Stimulated activated CD4-positive, alpha-beta T cell treated with anti-CD3 and anti-CD28 coated beads, Interleukin-1b, Interleukin-23, amount 100 ng/mL, for 4 hours (primary cell): ENCODE measurements around the gene CDPF1.
"Not testable (repeated sequence)": the region's sequence is repeated elsewhere in the genome, so short reads cannot be mapped to it uniquely, and the experiment has no call there.

Source experiments
- DNase-seq, 2 donors: peaks; one replicate each; pipeline ENCODE4 v3.0.0-alpha.2; 2020; ENCODE audit warnings: low read depth in 2 of 2

CDPF1 gene

DNA sequence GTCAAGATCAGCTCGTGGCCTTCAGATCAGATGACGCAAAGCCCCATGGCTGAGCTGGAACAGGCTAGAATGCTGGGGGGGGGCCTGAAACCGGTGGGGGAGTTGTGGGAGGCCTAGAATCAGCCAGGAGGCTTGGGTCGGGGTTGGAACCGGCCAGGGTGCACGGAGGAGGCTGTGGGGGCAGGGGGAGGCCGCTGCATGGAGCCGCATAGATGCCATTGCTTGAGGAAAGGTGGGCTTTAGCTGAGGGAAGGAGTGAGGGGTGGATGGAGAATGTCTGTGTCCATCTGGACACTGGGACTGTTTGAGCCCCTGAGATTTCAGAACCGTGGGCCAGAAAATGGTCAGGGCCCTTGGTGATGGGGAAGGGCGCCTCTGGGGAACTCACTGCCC lies 25.2 kb downstream of the CDPF1 start:
- no peak for DNase-seq

DNA sequence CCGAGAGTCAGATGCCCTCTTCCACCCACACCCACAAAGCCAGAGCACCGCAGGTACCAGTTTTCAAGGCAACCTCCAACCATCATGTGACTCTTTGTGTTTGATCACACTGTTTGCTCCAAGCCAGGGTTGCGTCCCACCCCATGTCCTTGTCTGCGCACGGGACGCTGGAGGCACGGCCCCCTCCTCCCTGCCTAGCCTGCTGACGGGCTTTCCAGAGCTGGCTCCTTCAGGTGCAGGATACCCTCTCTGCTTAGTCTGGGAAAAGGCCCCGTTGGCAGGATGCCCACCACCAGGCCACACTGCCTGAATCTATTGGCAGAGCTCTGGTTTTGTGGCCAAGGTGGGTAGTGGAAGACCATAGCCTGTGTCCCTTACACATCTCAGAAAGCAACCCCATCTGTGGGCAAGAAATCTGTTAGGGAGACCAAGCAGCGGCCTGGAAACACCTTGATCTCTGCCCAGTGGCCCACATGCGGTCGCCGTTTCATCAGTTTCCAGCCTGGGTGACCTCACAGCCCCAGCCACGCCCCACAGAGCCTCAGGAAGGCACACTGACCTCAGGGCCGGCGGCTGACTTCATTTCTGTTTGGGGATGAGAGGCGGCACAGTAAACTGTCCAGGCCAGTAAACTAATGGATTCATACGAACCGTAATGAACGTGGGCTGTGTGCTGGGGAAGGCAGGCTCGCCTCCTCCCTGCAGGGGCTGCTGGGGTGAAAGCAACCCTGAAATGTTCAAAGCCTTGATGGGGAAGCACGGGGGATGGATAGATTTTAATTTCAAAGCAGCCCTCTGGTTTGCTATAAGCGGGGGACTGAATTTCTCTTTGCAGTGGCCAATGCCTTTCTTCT lies 25.8 kb downstream of the CDPF1 start:
- no peak for DNase-seq

DNA sequence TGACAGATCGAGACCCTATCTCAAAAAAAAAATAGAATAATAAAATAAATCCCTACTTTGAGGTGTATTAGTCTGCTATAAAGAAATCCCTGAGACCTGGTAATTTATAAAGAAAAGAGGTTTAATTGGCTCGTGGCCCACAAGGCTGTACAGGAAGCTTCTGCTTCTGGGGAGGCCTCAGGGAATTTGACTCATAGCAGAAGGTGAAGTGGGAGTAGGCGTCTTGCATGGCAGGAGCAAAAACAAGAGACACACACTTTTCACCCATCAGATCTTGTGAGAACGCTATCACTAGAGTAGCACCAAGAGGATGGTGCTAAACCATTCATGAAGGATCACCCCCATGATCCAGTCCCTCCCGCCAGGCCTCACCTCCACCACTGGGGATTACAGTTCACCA lies 29.2 kb downstream of the CDPF1 start:
- DNase-seq, result no peak

DNA sequence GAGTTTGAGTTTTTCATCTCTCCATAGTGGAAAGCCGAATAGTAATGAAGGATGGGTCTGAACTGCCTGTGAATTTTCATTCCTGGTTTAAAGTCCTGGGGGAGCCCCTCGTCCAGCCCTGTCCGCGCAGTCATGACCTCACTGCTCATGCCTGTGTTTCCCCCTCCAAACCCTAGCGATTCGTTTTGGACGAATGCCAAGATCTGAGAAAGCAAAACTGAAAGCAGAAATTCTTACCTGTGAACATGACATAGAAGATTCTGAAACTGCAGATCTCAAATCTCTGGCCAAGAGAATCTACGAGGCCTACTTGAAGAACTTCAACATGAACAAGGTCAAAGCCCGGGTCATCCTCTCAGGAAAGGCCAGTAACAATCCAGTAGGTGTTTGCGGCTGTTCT lies 30.5 kb downstream of the CDPF1 start:
- peak in 1 of 2 donors; percentile 6 for DNase-seq

DNA sequence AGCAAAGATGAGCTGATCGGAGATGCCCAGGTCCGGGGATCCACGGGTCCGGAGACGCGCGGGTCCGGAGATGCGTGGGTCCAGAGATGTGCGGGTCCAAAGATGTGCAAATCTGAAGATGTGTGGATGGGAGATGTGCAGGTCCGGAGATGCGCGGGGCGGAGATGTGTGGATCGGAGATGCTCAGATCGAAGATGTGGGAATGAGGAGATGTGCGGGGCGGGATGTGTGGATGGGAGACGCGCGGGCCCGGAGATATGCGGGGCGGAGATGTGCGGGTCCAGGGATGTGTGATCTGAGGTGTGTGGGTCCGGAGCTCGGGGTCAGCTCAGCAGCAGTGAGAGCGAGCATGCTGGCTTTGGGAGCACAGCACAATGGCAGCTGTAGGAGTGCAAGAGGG lies 35.5 kb downstream of the CDPF1 start:
- no peak for DNase-seq

DNA sequence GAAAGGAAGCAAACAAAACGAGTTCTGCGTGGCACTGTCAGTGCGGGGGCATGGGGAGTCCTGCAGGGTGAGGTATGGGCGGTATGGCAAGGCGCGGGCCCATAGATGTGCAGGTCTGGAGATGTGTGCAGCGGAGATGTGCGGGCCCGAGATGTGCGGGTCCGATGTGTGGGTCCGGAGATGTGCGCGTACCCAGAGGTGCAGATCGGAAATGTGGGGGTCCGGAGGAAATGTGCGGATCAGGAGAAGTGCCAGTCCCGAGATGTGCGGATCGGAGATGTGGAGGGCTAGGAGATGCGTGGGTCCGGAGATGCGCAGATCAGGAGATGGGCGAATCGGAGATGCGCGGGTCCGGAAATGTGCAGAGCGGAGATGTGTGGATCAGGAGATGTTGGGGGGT lies 35.9 kb downstream of the CDPF1 start:
- no peak for DNase-seq

DNA sequence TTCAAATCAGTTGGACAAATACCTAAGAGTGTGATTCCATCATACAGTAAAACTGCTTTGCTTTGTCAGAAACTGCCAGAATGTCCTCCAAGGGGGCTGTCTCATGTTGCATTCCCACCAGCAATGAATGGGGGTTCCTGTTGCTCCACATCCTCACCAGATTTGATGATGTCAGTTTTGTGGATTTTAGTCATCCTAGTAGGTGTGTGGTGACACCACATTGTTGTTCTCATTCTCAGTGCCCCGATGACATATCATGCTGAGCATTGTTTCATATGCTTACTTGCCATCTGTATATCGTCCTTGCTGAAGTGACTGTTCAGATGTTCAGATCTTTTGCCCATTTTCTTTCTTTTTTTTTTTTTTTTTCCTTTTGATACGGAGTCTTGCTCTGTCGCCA lies 37.0 kb downstream of the CDPF1 start:
- DNase-seq, result no peak

DNA sequence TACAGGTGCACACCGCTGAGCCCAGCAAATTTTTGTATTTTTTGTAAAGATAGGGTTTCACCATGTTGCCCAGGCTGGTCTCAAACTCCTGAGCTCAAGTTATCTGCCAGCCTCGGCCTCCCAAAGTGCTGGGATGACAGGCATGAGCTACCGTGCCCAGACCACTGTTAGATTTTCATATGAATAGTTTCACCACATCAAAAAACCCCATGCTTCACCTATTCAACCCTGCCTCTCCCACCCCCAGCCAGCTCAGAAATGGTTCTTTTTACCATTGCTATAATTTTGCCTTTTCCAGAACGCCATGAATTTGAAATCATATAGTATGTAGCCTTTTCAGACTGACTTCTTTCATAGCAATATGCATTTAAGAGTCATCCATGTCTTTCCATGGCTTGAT lies 37.9 kb downstream of the CDPF1 start:
- DNase-seq, result no peak

DNA sequence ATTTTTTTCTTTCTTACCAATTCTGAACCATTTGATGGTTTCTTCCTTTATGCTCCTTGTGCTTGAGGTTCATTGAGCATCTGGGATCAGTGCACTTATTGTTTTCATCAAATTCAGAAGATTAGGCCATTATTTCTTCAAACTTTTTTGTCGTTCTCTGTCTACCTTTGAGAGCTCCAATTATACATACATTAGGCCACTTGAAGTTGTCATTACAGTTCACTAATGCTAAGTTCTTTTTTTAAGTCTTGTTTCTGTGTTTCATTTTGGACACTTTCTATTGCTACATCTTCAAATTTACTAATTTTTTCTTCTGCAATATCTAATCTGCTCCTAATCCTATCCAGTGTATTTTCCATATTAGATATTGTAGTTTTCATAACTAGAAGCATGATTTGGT lies 40.8 kb downstream of the CDPF1 start:
- no peak for DNase-seq

DNA sequence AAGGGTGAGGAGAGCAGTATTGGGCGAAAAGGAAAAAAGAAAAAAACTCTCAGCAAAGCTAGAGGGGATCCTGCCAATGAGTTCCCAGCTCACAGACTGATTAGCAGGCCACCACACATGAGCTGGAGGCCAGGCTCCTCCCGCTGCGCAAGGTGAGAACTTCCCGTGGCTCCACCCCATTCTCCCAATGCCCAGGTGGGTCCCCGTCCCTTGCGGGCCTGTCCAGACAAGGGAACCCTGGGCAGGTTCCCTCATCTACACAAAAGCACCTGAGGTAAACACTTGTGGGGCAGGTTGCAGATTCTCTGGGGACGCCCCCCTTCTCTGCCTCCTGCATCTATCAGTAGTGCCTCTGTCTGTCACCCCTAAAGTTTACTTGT lies 46.5 kb downstream of the CDPF1 start:
- no peak for DNase-seq

DNA sequence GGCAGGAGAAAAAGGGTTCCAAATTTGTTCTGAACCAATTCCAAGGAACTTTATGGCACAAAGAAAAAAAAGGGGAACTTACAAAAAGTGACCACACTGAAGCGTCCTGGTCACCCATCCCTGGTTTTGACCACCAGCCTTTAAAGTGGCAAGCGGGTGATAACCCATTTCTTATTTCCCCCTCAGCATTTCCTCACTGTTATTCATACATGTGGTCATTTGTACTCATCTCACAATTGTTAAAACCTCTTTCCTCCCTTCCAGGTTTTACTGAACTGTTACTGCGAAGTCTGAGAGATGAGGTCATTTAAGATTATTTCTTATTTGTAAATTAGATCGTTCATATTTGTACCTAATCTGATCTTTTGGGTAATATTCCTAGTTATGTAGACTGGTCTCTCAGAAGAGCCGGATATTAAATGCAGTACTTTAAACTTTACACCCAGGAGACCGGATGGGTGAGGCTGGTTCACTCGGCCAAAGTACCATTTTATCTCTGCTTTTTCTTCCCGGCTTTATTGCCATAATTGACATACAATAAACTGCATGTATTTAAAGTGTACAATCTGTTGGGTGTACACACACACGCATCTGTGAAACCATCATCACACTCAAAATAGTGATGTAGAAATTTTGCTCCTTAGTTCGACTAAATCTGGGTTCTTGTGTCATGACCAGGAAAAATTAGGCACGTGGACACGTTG lies 47.0 kb downstream of the CDPF1 start:
- DNase-seq, result no peak

DNA sequence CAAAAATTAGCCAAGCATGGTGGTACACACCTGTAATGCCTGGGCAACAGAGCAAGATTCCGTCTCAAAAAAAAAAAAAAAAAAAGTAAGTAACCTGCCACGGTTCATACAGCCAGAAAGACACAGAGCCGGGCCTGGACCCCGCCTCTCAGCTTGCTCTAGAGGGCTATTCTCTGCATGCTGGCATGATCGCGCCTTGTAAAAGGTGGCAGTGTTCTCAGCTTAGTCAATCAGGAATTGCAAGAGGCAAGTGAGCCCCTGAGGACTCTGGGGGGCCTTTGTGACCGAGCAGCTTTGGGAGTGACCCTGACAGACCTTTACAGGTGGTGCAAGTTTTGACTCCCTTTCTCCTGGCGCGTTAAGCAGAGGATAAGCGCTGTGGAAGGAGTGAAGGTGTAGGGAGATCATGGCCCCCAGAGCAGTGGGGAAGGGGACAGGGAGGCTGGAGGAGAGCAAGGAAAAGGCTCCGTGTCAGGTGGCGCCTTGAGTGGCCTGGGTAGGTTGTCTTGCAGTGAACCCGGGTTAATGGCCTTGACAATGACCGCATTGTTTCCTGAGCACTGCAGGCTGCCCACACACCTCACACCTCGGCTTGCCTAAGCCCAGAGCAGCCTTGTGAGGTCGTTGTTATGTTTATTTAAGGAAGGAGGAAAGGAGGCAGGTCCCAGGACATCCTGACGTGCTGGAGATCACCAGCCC lies 48.9 kb downstream of the CDPF1 start:
- DNase-seq, result no peak

DNA sequence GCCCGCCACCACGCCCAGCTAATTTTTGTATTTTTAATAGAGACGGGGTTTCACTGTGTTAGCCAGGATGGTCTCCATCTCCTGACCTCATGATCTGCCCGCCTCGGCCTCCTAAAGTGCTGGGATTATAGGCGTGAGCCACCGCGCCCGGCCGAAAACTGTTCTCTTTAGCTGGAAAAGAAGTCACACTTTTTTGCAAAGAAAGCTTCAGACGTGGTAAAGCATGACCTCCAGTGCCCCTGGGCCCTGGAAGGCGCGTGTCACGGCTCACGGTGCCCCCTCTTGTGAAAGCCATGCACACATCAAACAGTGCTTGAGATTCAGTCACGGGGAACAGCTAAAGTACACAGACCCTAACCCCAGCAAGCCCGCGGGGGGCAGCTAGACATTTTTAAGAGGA lies 51.3 kb downstream of the CDPF1 start:
- not testable (repeated sequence) for DNase-seq

DNA sequence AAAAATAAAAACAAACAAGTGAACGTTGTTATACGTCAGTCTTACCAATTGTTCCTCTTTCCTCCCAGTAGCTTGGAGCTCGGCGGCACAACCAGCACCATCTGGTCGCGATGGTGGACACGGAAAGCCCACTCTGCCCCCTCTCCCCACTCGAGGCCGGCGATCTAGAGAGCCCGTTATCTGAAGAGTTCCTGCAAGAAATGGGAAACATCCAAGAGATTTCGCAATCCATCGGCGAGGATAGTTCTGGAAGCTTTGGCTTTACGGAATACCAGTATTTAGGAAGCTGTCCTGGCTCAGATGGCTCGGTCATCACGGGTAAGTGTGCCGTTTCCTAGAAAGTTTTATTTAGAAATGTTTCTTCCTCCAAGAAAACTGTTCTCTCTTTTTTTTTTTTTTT lies 51.8 kb downstream of the CDPF1 start:
- no peak for DNase-seq

DNA sequence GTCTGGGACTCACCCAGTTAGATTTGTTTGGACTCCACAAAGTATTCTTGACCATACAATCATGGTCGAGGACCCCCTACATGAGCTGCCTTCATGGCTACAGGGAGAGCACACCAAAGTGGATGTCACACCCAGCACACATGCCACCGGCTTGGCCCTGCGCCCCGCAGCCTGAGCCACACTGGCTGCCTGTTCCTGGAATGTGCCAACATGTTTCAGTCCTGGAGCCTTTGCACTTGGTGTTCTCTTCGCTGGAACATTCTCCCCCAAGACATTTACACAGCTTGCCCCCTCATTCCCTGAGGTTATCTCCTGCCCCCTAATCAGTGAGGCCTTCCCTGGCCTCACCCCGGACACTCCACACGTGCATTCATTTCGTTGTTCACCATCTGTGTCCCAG lies 53.8 kb downstream of the CDPF1 start:
- no peak for DNase-seq

DNA sequence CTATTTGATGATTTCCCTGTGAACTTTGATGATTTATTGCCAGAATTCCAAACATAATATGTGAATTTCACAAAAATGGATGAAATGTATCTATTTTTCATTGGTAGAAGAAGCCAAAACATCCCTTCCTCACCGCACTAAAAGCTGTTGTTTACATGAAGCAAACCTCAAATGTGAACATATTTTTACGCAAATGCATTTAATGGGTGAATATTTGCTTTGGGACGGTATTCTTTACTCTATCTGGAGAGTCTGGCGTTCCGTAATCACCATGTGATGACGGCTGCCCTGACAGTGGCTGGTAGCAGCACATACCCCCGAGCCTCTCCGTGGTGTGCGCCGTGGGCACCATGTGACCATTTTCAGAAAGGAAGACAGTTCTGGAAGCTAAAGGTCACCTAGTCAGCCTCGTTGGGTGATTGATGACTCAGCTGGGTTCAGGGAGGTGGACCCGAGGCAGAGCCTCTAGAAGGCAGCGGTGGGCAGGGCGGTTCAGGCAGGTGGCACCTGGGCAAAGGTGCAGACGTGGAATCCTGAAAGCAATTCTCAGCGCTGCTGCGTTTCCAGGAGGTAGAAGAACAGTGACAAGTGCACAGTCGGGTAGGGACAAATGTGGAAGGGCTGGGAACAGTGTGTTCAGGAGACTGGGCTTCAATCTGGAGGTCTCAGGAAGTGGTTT lies 54.5 kb downstream of the CDPF1 start:
- DNase-seq, result no peak
